SK-N-MC (cell line): ENCODE measurements around the gene RGMA.

Source experiments
- DNase-seq: peaks from one replicate; pipeline ENCODE4 v3.0.0-alpha.2; 2011; ENCODE audit warnings: low read depth, low spot score
- H3K27ac ChIP-seq: fragments of 200-600 bp; sonication (generic); 2 replicates; pipeline ENCODE4 v1.5.1; 2016; ENCODE audit warnings: mixed run types
- H3K36me3 ChIP-seq: fragments of 200-600 bp; sonication (generic); 2 replicates; pipeline ENCODE4 v1.6.1; 2017; ENCODE audit warnings: antibody characterized with exemption, low read length, mixed read lengths; ENCODE audit not compliant: insufficient read depth
- H3K4me3 ChIP-seq: fragments of 200-600 bp; sonication (generic); 2 replicates; pipeline ENCODE4 v1.5.1; 2016
- H3K9ac ChIP-seq: fragments of 200-600 bp; sonication (generic); 2 replicates; pipeline ENCODE4 v1.8.0; 2017; ENCODE audit warnings: mixed run types, mixed read lengths; ENCODE audit not compliant: insufficient read length
- H3K9me3 ChIP-seq: fragments of 200-600 bp; sonication (generic); 2 replicates; pipeline ENCODE4 v1.6.1; 2017; ENCODE audit warnings: low read depth, mild to moderate bottlenecking, antibody characterized with exemption, low read length, moderate library complexity, mixed read lengths
- EZH2 ChIP-seq: fragments of 200-600 bp; sonication (generic); IDR thresholded peaks from one replicate; pipeline ENCODE4 v1.6.1; 2017; ENCODE audit warnings: antibody characterized with exemption
- FOXP2 ChIP-seq: optimal IDR thresholded peaks from 2 replicates; pipeline ENCODE3; 2011; ENCODE audit warnings: mild to moderate bottlenecking, moderate library complexity; ENCODE audit not compliant: insufficient read depth; ENCODE audit errors: extremely low read length, control extremely low read depth
- POLR2AphosphoS5 ChIP-seq: IDR thresholded peaks from 2 replicates; pipeline ENCODE4 v1.6.1; 2012; ENCODE audit warnings: mild to moderate bottlenecking, low read depth, low read length, borderline replicate concordance

The RGMA gene

GRCh38 chr15:93088200-93088980, 621 bp downstream of the RGMA start:
- Histone ChIP-seq H3K27ac (no peak overlapping the region), H3K9ac (no peak overlapping the region), H3K4me3 (peak overlapping the region; percentile 78), H3K9me3 (no peaks in the 10 kb centered on the region), H3K36me3 (no peaks in the 10 kb centered on the region)
- TF ChIP-seq EZH2 = peak; percentile 50
- no peak for TF ChIP-seq POLR2AphosphoS5
- DNase-seq = no peak

GRCh38 chr15:93087825-93088199, 1.2 kb downstream of the RGMA start:
- peak overlapping the region; percentile 78 for H3K4me3 ChIP-seq

GRCh38 chr15:93086791-93087190, 2.2 kb downstream of the RGMA start:
- Histone ChIP-seq H3K4me3 (no peak overlapping the region), H3K9ac (no peak overlapping the region), H3K27ac (no peak overlapping the region), H3K9me3 (no peaks in the 10 kb centered on the region), H3K36me3 (no peaks in the 10 kb centered on the region)
- no peak for TF ChIP-seq POLR2AphosphoS5
- TF ChIP-seq EZH2 = no peak
- no peak for TF ChIP-seq FOXP2
- DNase-seq = no peak

More at GRCh38 chr15:93087825-93088199, 1.2 kb downstream of the RGMA start:
- no peaks in the 10 kb centered on the region for H3K9me3 ChIP-seq
- no peak for TF ChIP-seq FOXP2
- TF ChIP-seq POLR2AphosphoS5 = no peak
- no peak for TF ChIP-seq EZH2
- no peak overlapping the region for H3K27ac ChIP-seq
- H3K36me3 ChIP-seq = no peaks in the 10 kb centered on the region
- DNase-seq = peak; percentile 45
- H3K9ac ChIP-seq = no peak overlapping the region

- no peaks in the 10 kb centered on the region for H3K36me3 ChIP-seq
- TF ChIP-seq FOXP2 (no peak), POLR2AphosphoS5 (no peak), EZH2 (no peak)
- H3K9ac ChIP-seq = no peak overlapping the region
- H3K27ac ChIP-seq = no peak overlapping the region
- H3K4me3 ChIP-seq = no peak overlapping the region
- H3K9me3 ChIP-seq = no peaks in the 10 kb centered on the region
- no peak for DNase-seq
These were observed 3.3 kb downstream of the RGMA start for GRCh38 chr15:93085692-93086091.

- no peaks in the 10 kb centered on the region for H3K36me3 ChIP-seq
- DNase-seq = no peak
- TF ChIP-seq FOXP2 (no peak), POLR2AphosphoS5 (no peak), EZH2 (no peak)
- H3K4me3 ChIP-seq = no peak overlapping the region
- H3K27ac ChIP-seq = no peak overlapping the region
- H3K9ac ChIP-seq = no peak overlapping the region
- H3K9me3 ChIP-seq = no peaks in the 10 kb centered on the region
These were observed 6.2 kb downstream of the RGMA start for GRCh38 chr15:93082861-93083260.

- H3K27ac ChIP-seq = no peak overlapping the region
These were observed 7.6 kb downstream of the RGMA start for GRCh38 chr15:93081399-93081798.

GRCh38 chr15:93080451-93080850, 8.6 kb downstream of the RGMA start:
- Histone ChIP-seq H3K27ac (no peak overlapping the region), H3K4me3 (no peak overlapping the region), H3K9me3 (no peaks in the 10 kb centered on the region), H3K36me3 (no peaks in the 10 kb centered on the region), H3K9ac (no peak overlapping the region)
- TF ChIP-seq POLR2AphosphoS5 = no peak
- TF ChIP-seq FOXP2 = no peak
- no peak for TF ChIP-seq EZH2
- DNase-seq = no peak

More at GRCh38 chr15:93081399-93081798, 7.6 kb downstream of the RGMA start:
- no peak for TF ChIP-seq POLR2AphosphoS5
- TF ChIP-seq FOXP2 = no peak
- no peak for DNase-seq
- no peak overlapping the region for H3K4me3 ChIP-seq
- no peaks in the 10 kb centered on the region for H3K9me3 ChIP-seq
- no peak overlapping the region for H3K9ac ChIP-seq
- H3K36me3 ChIP-seq = no peaks in the 10 kb centered on the region

- no peak for TF ChIP-seq EZH2
- TF ChIP-seq FOXP2 = no peak
- TF ChIP-seq POLR2AphosphoS5 = no peak
- Histone ChIP-seq H3K36me3 (no peaks in the 10 kb centered on the region), H3K4me3 (no peak overlapping the region), H3K27ac (no peak overlapping the region), H3K9ac (no peak overlapping the region), H3K9me3 (no peaks in the 10 kb centered on the region)
- DNase-seq = no peak
These were observed 12.1 kb downstream of the RGMA start for GRCh38 chr15:93076875-93077274.

GRCh38 chr15:93076217-93076616, 12.8 kb downstream of the RGMA start:
- Histone ChIP-seq H3K27ac (no peak overlapping the region), H3K9ac (no peak overlapping the region), H3K9me3 (no peaks in the 10 kb centered on the region), H3K36me3 (no peaks in the 10 kb centered on the region), H3K4me3 (no peak overlapping the region)
- no peak for TF ChIP-seq FOXP2
- no peak for TF ChIP-seq EZH2
- no peak for DNase-seq
